ENCODE results near the gene MSL3.
A peak's percentile ranks its signal among the peaks of the same experiment; 100 is the strongest.

The MSL3 gene, protein sequence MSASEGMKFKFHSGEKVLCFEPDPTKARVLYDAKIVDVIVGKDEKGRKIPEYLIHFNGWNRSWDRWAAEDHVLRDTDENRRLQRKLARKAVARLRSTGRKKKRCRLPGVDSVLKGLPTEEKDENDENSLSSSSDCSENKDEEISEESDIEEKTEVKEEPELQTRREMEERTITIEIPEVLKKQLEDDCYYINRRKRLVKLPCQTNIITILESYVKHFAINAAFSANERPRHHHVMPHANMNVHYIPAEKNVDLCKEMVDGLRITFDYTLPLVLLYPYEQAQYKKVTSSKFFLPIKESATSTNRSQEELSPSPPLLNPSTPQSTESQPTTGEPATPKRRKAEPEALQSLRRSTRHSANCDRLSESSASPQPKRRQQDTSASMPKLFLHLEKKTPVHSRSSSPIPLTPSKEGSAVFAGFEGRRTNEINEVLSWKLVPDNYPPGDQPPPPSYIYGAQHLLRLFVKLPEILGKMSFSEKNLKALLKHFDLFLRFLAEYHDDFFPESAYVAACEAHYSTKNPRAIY

DNA sequence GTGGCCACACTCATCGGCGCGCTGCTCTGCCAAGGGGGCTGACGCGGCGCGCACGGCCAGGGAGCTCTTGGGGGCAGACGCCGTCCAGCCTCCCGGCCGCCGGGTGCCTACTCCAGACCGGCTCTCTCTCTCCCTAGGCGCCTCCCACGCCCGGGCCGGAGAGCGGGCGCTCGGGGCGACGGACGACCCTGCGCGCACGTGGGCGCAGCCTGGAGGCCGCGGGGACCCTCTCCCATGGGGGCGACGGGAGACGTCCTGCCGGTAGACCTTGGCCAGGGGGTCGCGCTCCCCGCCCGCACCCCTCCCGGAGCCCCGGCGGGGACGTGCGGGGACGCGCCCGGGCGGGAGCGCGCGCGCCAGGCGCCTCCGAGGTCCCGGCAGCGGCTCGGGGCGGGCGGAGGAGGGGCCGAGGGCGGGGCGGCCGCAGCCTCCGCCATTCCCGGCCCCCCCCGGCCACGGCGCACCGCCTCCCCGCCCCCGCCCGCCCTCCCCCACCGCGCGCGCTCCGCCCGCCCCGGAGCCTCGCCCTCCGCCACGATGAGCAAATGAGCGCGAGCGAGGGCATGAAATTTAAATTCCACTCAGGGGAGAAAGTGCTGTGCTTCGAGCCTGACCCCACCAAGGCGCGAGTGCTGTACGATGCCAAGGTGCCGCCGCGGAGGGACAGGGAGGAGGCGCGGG, at the start of gene MSL3:
TSS of gene MSL3 (plus strand) at position 519 of the 681 bp plus-strand sequence. CDS start at position 546, 27 bp downstream.
- DNase-seq (ENCODE audit: low read depth in 1 of 2, low spot score in 1 of 2): peak; percentile 46 to 50

DNA sequence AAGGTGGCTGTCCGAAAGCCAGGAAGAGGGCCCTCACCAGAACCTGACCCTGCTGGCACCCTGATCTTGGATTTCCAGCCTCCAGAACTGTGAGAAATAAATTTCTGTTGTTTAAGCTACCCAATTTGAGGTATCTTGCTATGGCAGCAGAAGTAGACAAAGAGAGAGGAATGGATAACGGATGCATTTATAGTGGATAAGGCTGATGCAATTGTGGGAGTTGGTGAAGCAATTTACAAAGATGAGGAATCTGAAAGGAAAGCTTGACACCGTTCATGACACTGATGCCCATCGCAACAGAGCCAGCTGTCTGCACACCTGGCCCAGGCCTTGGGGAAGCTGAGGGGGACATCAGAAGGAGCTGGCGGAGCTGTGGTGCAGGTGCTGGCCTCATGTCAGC, 35.7 kb upstream of the MSL3 start:
- DNase-seq (ENCODE audit: low read depth in 1 of 2, low spot score in 1 of 2): no peak

DNA sequence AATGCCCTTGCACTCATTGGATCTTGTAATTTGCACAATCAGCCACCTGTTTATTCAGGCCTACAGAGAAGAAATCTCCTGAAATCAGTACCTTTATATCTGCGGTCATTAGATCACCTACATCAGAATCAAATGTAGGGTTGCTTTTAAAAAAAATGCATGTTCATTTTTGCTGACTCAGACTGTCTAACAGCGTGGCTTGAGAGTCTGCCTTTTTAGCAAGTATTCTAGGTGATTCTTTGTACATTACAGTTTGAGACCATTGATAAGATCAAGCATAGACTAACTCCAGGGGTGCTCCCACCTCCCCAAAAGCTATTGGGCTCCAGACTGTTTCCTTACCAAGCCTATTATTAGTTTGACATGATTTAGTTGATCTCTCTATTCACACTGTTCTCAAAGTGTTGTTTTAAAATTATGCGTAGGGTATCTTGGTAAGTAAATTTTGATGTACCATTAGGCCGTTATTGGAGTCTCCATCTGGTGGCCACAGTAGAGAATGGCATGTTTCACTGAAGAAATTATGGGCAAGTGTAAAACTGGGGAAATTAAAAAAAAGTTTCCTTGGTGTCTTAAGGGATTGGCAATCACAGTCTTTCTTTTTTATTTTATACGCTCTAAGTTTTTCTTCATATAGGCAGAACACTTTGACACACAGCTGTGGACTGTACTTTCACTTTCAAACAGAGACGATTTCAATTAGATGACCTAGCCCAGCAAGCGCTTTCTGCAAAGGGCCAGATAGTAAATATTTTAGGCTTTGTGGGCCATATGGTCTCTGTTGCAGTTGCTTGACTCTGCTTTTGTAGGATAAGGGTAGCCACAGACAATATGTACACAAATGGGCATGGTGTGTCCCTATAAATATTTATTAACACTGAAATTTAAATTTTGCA, 33.7 kb upstream of the MSL3 start:
- no peak for DNase-seq (ENCODE audit: low read depth in 1 of 2, low spot score in 1 of 2)

DNA sequence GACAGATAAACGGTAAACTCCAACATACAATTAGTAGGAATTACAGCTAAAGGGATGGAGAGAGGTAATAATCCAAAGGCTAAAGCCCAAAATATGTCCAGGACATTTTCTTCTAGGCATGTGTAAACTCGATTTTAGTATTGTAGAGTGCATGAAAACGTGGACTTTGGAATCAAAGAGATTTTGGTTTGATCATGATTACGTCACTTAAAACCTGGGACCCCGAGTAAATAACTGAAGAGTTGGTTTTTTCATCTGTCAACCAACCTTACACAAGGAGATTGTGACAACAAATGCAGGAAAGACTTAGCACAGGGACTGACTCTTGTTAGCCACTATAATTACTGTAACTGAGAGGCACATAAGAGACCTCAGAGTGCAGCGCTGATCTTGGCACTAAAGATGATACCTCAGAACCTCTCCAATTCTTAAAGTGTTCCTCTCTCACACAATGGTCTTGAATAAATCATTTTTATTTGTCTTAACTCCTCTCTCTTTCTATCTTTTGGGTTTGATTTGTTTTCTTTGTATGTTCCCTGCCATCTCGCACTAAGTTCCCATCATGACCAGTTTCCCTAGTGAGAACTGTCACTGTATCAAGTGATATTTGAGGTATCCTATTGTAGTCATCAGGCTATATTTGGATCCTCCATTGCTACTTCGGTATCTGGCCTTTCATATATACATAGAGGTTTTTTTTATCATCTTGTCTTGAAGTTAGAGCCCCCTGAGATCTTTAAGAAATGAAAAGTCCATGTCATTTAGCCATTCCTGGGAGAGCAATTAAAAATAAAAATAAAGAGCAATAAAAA, 32.2 kb upstream of the MSL3 start:
- no peak for DNase-seq (ENCODE audit: low read depth in 1 of 2, low spot score in 1 of 2)

DNA sequence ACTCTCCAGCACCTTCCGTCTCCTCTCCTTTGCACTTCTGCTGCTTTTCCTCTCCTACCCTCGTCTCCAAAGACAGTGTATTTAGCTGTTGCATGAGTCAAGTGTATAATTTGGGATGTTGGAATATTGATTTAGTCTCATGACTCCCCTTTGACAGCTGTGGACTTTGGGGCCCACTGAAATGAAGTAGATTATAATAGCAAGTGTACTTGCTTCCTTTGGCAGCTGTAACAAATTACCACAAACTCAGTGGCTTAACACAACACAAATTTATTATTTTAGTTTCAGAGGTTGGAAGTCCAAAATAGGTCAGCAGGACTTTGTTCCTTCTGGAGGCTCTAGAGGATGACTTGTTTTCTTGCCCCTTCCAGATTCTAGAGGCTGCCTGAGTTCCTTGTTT, 29.5 kb upstream of the MSL3 start:
- DNase-seq (ENCODE audit: low read depth in 1 of 2, low spot score in 1 of 2): no peak

DNA sequence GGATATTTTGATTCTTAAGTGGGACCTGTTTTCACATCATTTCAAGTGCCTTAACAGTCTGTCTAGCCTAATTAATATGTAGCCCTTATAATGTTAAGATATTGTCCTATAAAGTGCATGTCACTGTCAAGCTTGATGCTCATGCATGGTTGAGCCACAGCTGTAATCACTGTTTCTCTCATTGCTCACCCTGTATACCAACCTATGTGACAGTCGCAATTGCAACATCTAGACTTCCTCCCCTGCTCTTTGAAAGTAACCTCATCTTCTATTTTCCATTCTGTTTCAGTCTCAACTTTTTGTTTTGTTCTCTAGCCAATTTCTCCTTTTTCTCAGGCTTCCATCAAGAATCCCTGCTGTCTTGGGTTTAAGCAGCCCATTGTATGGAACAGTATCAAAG, 24.4 kb upstream of the MSL3 start:
- no peak for DNase-seq (ENCODE audit: low read depth in 1 of 2, low spot score in 1 of 2)

DNA sequence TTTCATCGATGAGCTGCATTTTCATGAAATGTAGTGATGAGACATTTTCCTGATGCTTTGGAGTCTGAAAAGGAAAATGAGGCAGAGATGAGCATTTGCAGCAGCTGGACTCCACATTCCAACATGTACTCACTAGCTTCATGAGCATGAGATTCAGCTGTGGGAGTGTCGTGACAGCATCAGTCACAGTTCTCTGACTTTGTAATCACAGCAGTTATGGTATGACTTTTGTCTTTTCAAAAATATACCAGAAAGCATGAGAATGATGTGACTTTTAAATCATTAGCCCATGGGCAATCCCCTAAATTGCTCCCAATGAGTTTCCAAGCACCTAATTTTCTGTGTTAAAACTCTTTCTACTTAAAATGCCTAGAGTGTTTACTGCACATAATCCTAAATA, 18.3 kb upstream of the MSL3 start:
- DNase-seq (ENCODE audit: low read depth in 1 of 2, low spot score in 1 of 2): no peak

DNA sequence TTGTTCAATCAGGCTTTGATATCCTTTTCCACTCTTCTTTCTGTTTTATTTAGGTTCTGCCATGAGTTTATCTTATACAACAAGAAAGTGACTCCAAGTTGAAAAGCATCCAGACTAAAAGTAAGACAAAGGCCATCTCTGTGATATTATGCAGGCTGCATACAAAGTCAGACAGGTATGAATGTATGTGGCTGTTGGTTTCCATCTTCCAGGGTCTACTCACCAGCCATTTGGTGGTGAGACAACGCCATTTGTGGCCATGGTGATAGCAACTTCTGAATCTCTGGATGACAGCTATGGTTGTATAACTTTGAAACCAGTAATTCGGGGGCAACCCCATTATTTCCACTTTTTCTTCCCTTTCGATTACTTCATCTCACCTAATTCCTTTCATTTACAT, 17.2 kb upstream of the MSL3 start:
- DNase-seq (ENCODE audit: low read depth in 1 of 2, low spot score in 1 of 2): no peak

DNA sequence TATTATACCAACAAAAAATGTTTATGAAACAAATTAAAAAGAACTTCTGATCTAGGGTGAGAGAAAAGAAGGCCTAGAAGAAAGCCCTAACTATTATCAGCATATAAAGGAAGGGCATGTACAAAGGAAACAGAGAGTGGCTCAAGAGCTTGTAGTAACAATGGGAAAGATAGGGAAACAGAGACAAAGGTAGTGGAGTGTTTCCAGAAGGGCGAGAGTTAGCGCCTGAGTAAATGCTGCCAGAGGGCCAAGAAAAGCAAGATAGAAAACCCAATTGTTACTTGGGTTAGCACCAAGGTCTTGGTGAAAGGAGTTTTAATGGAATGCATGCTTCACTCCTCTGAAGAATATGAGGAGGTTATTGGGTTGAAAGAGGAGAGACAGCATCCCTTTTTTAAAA, 16.5 kb upstream of the MSL3 start:
- DNase-seq (ENCODE audit: low read depth in 1 of 2, low spot score in 1 of 2): no peak

DNA sequence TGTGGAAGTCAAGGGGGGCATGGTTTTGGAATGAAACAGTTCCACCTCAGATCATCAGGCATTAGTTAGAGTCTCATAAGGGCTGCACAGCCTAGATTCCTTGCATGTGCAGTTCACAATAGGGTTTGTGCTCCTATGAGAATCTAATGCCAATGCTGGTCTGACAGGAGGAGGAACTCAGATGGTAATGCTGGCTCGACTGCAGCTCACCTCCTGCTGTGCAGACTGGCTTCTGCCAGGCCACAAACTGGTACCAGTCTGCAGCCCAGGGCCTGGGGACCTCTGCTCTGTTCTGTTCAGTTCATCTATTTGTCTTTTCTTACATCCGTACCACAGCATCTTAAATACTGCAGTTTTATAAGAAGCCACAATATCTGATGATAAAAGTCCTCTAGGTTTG, 12.2 kb upstream of the MSL3 start:
- DNase-seq (ENCODE audit: low read depth in 1 of 2, low spot score in 1 of 2): no peak

DNA sequence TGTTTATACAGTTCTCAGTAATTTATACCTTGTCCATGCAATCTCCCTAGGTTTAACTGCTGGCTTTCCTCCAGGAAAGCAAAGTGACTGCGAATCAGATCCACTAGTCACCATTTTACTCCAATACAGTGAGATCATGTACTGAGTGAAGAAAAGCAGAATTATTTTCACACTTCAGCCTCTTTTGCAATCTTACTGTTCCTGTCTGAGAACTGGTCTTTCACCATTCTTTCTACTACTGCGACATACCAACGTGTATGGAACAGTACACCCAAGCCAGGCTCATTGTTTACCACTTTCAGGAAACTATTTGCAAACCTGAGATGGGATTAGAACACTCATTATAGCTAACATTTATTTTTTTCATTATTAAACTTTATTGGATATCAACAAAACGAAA, 8.0 kb upstream of the MSL3 start:
- no peak for DNase-seq (ENCODE audit: low read depth in 1 of 2, low spot score in 1 of 2)

DNA sequence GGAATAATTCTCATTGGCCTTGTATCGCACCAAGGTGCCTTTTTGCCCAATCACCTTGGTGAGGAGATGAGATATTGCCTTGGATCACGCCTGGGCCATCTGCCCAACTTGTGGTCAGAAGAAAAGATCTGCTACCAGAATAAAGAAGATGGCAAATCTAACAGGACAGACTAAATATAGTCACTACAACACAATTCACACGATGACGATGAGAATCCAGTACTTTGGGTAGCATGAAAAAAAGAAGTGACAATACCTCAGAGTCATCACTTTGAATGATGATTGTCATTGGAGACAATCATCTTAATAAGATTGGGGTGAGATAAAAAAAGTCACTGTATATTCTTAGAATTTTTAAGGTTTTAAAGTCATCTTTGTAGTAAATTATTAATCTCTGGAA, 7.3 kb upstream of the MSL3 start:
- no peak for DNase-seq (ENCODE audit: low read depth in 1 of 2, low spot score in 1 of 2)

DNA sequence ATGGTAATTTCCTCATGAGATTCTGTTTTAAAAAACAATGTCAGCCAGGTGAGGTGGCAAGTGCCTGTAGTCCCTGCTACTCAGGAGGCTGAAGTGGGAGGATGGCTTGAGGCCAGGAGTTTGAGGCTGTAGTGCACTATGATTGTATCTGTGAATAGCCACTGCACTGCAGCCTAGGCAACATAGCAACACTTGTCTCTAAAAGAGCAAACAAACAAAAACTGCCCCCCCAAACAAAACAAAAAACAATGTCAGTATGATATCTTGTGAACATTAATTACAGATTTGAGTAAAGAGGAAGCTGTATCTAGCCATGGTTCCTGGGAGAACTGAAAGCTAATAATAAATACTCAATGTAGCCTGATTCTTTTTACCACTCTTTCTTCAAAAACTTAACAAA, 6.8 kb upstream of the MSL3 start:
- DNase-seq (ENCODE audit: low read depth in 1 of 2, low spot score in 1 of 2): no peak

DNA sequence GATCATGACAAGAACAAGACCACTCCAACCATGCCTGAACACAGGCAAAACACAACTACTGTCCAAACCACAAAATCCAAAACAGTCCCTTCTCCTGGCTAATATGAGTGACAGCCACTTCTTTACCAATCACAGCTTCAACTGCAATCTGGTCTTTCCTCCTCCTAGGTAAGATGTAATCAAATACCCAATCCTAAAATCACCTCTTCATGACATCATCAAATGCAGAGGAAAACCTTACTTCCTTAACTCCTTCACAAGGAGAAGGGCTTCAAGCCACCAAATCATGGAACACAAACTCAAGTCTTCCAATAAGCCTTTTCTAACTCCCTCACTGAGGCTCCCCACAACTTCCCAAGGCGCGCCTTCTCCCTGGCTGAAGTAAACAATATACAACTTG, 4.4 kb upstream of the MSL3 start:
- DNase-seq (ENCODE audit: low read depth in 1 of 2, low spot score in 1 of 2): no peak

DNA sequence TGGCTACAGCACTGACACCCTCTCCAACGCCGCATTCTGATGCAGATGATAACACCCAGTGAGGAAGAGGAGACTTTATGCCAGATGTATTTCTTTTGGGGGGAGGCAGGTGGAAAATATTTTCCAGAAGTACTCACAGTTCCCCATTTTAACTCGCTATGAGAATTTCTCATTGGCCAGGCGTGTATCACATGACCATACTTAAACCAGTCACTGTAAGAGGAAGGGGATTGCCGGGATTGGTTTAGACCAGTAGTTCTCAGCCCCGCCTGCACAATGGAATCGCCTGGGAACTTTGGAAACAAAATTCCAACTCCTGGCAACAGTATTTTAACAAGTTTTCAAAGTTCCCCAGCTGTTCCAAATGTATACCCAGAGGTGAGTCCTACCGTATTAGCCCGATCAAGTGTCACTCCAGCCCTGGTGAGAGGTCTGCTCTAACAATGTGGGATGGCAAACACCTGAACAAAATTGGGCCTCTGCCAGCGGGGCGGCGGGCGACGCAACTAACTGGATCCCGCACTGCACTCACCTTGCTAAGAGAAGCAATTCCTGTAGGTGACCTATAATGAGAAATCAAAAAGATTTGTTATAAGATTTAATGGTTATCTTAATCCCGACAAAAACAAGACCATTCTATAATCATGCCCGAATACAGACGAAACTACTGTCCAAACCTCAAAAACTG, 2.9 kb upstream of the MSL3 start:
- no peak for DNase-seq (ENCODE audit: low read depth in 1 of 2, low spot score in 1 of 2)

DNA sequence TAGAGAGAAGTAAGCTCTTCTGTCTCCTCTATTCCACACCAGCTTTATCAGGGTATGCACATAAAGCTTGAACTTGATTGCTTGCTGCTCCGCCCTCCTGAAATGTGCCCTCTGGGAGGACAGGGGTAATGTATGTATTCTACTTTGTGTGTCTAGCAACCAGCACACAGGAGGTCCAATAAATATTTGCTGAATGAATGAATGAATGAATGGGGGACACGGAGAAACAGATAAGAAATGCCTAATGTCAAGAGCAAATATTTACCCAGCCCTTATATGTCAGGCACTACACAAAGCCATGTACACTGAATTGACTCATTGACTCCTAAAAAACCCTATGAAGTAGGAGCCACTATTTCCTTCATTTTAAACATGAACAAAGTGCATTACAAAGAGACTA, 2.3 kb upstream of the MSL3 start:
- DNase-seq (ENCODE audit: low read depth in 1 of 2, low spot score in 1 of 2): no peak

DNA sequence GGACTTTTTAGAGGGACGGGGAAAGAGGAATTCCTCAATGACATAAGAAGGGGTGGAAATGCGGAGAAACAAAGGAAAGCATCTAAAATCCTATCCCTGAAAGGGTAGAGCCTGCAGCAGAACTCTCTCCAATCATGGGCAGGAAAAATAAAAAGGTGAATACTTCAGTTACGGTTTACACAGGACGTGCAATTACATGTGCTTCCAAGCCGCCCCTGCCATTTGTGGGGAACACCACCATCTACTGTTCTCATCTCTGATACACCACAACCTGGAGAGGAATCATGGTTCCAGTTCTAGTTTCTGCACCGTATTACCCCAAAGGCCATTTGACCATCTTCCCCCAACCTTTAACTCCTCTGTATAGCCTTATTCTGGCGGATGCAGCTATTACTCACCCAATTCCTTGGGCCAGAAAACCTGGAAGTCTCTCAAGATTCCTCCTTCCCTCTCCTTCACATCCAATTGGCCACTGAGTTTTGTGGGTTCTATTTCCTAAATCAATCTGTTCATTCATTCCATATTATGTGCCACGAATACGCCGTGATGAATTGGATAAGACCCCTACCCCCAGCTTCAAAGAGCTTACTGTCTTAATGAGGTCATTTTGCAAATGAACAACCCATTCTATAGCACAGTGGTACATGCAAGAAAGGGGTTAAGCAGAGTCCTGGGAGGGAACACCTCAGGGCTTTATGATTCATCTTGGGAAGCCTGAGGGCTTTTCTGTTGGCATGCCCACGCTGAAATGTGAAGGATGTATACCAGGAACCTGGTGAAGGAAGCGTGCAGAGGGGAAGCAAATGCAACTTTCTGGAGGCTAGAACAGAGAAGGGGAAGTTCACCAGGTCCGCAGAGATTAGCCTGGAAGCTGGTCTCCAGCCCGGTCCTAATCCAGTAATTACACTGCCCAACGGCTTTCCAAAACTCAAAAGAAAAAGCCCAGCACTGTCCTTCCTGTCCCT, 1.4 kb upstream of the MSL3 start:
- no peak for DNase-seq (ENCODE audit: low read depth in 1 of 2, low spot score in 1 of 2)

DNA sequence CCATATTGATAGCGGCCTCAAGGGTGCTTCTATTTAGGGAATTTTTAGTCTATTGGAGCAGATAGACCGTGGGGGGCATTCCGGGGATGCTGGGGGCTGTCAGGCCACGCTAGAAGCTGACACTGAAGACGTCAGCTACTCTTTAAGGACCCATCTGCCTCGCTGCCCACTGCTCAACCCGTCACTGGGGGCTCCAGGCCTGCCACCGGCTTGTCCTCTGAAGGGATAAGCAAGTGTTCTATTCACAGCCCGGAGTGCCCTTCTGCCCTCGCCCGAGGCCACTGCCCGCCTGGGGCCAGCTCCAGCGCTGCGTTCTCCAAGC, 679 bp upstream of the MSL3 start:
- DNase-seq (ENCODE audit: low read depth in 1 of 2, low spot score in 1 of 2): no peak

Measured in stimulated activated CD4-positive, alpha-beta T cell treated with anti-CD3 and anti-CD28 coated beads, Interleukin-15, amount 100 ng/mL, for 1 hour (primary cell).